D721Med (cell line): Measurements from ENCODE around the gene NRXN3.

Experiments used
- DNase-seq: peaks from one replicate; pipeline ENCODE4 v3.0.0; 2011; ENCODE audit warnings: low spot score; ENCODE audit not compliant: insufficient read length
- FAIRE-seq: peaks from 2 replicates; lab custom pipeline; 2011; peaks lifted over from hg19 to GRCh38; lab: Jason Lieb, UNC
- TF ChIP-seq, protein P1 (sequence below): IDR thresholded peaks from 2 replicates; pipeline ENCODE4 v1.5.1; 2012; ENCODE audit warnings: mild to moderate bottlenecking, control low read depth; ENCODE audit not compliant: insufficient read depth; ENCODE audit errors: missing control alignments

Gene NRXN3

DNA sequence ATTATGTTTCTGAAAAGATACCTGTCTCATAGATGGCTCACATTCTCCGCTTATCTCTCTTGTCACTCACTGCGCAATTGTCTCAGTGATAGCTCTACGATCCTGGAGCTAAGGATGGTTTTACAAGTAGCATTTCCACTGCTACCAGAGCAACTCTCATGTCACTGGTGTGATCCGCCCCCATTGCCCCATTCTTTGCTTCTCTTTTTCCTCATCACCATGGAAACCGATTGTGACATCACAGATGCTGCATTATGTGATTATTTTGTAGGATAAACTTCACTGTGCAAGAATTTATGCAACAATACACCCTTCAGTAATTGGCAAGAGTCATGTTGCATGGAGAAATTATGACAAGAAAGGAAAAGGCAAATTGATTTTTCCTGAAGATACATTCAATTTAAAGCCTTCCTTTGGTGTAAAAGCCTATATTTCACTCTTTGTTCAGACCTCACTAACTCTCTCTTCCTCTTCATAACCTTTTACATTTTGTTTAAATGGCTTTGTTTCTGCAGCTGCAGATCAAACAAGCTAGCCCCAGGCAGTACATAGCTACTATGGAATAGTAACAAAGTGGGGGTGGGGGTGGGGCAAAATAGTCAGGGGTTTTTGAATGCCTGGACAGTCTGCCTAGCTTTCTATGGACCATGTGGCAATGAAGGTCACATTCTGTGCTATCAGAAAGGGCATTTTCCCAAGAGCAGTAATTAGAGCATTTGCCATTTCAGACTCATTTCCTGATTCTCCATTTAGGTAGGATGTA is 539.8 kb downstream of the NRXN3 start:
- DNase-seq = no peak

GRCh38 chr14:78710963-78711362 is 540.8 kb downstream of the NRXN3 start:
- TF ChIP-seq, protein P1, sequence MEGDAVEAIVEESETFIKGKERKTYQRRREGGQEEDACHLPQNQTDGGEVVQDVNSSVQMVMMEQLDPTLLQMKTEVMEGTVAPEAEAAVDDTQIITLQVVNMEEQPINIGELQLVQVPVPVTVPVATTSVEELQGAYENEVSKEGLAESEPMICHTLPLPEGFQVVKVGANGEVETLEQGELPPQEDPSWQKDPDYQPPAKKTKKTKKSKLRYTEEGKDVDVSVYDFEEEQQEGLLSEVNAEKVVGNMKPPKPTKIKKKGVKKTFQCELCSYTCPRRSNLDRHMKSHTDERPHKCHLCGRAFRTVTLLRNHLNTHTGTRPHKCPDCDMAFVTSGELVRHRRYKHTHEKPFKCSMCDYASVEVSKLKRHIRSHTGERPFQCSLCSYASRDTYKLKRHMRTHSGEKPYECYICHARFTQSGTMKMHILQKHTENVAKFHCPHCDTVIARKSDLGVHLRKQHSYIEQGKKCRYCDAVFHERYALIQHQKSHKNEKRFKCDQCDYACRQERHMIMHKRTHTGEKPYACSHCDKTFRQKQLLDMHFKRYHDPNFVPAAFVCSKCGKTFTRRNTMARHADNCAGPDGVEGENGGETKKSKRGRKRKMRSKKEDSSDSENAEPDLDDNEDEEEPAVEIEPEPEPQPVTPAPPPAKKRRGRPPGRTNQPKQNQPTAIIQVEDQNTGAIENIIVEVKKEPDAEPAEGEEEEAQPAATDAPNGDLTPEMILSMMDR = no peak
- DNase-seq (no peak), FAIRE-seq (no peak)

More for the DNA sequence above, 539.8 kb downstream of the NRXN3 start:
- no peak for FAIRE-seq
- TF ChIP-seq, protein P1 = no peak

- no peak for DNase-seq
- TF ChIP-seq, protein P1 = no peak
- no peak for FAIRE-seq
These were observed 543.5 kb downstream of the NRXN3 start for GRCh38 chr14:78713716-78714115.

DNA sequence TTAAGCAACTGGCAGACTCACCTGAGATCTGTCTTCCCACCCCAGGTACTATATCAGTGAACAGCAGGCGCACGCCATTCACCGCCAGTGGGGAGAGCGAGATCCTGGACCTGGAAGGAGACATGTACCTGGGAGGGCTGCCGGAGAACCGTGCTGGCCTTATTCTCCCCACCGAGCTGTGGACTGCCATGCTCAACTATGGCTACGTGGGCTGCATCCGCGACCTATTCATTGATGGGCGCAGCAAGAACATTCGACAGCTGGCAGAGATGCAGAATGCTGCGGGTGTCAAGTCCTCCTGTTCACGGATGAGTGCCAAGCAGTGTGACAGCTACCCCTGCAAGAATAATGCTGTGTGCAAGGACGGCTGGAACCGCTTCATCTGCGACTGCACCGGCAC is 544.5 kb downstream of the NRXN3 start:
- TF ChIP-seq, protein P1 = no peak
- FAIRE-seq (no peak), DNase-seq (no peak)

GRCh38 chr14:78721756-78722480 is 551.7 kb downstream of the NRXN3 start:
- TF ChIP-seq, protein P1 = no peak
- peak; percentile 90 for FAIRE-seq
- no peak for DNase-seq

- DNase-seq (no peak), FAIRE-seq (no peak)
These were observed 554.9 kb downstream of the NRXN3 start for GRCh38 chr14:78725086-78725485.

More at GRCh38 chr14:78725086-78725485, 554.9 kb downstream of the NRXN3 start:
- TF ChIP-seq, protein P1 = no peak
